Fibroblast of villous mesenchyme (primary cell): ENCODE measurements around the gene PDE6A. TPM values are rescaled to one million over a fixed set of nuclear protein-coding genes. Genes with fewer than 3 reads are reported as not detected.
"Not testable (repeated sequence)": the region's sequence is repeated elsewhere in the genome, so short reads cannot be mapped to it uniquely, and the experiment has no call there.

Experiments used
- DNase-seq: peaks from one replicate; pipeline ENCODE4 v3.0.0-alpha.2; 2010; ENCODE audit warnings: low read depth
- H3K4me3 ChIP-seq: 2 replicates; pipeline ENCODE4 v1.5.1; 2011; ENCODE audit warnings: low read depth, mild to moderate bottlenecking, low read length
- CTCF ChIP-seq: IDR thresholded peaks from 2 replicates; pipeline ENCODE4 v1.5.1; 2012; ENCODE audit warnings: low read depth, mild to moderate bottlenecking, low read length; ENCODE audit not compliant: insufficient read depth
- total RNA-seq: library from RNA; depleted of rRNA; stranded (reverse); fragments of >200 nt; gene quantifications from 2 replicates; pipeline ENCODE4 v1.2.3, GENCODE V29; 2012

Gene PDE6A
- total RNA-seq, 1 donor, result under 0.01 TPM

DNA sequence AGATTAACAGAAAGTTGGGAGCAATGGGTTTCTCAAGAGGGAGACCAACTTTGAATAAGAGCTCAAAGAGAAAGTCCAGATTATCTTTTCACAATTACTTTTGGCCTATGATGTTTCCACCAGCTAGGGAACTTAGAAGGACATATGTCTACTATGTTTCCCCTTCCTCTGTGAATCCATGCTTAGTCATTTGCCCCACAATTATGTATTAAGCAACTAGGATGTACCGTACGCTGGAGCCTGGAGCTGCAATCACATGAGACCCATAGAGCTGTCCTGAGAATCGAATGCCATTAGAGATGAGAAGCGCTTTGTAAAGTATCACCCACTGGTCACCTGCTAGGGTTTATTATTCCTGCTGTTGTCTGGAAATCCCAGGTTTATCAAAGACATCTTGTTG, 78.8 kb downstream of the PDE6A start:
- no peak for DNase-seq
- TF ChIP-seq CTCF, result no peak
- H3K4me3 ChIP-seq, result no peak overlapping the region

- no peak overlapping the region for H3K4me3 ChIP-seq
- DNase-seq, result no peak
- no peak for TF ChIP-seq CTCF
Observed at GRCh38 chr5:149863830-149864229, 80.8 kb downstream of the PDE6A start.

DNA sequence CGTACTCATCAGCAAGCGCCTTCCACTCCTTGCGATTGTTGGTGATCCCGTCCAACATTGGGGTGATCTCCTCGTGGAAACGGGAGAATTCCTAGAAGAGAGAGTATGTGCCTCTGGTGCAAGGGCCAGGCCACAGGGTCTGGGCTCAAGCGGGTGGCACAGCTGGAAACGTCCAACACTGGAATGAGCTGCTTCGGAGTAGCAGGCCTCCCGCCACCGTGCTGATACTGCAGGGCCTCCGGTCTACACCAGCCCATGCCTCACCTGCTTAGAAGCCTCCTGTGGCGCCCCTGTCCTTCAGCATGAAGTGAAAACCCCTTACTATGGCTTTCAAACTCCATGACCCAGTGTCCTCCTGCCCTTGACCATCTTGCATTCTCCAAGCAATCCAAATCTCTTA, 81.4 kb downstream of the PDE6A start:
- no peak for DNase-seq
- no peak for TF ChIP-seq CTCF
- no peak overlapping the region for H3K4me3 ChIP-seq

DNA sequence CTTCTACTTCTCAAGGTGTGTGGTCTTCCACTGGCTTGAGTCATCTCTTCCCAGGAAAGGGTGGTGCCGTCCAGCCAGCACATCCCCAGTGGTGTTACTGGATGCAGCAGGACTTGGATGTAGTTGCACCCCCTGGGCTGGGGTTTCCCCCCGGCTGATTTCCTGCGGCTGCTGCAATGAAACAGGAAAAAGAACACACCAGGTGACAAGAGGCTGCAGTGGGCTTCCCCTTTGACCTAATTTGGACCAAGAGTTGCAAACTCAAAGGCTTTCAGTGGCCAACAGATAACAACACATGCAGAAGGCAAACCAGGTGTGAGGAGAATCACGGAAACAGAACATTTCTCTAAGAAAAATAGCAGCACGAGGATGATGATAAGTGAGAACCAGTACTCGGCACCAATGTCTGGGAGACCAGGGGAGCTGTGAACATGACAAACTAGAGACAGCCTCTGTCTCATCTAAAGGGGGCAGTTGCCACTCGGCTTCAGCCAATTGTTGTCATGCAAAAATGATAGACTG, 83.7 kb downstream of the PDE6A start:
- H3K4me3 ChIP-seq, result no peak overlapping the region
- TF ChIP-seq CTCF, result no peak
- DNase-seq, result no peak

DNA sequence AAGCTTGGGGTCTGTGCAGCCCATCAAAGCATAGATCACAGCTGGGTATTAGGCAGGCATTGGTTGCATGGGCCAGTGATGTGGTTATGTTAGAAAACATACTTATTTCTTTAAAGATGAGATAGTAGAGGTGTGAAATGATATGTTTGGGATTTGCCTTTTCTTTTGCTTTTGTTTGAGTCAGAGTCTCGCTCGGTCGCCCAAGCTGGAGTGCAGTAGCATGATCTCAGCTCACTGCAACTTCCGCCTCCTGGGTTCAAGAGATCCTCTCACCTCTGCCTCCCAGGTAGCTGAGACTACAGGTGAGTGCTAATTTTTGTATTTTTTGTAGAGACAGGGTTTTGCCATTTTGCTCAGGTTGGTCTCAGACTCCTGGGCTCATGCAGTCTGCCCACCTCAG, 84.8 kb downstream of the PDE6A start:
- TF ChIP-seq CTCF, result no peak
- H3K4me3 ChIP-seq, result no peak overlapping the region
- no peak for DNase-seq

GRCh38 chr5:149858481-149858880, 86.1 kb downstream of the PDE6A start:
- not testable (repeated sequence) for H3K4me3 ChIP-seq, DNase-seq

DNA sequence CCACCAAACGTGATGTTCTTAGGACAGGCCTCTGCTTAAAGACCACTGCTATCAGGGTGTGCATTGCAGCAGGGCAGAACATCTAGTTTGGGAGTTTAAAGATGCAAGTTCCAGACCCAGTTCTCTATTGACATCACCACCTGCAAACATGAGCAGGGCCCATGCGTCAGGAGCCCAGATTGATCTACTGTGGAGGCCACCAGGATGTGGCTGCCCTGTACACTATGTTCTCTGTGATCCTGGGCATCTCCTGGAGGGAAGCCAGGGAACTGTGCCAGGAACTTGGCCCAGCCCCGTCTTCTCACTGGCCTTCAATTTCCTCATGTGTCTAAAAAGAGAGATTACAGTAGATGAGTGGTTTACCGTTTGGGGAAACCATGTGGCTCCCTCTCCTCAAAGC, 87.1 kb downstream of the PDE6A start:
- DNase-seq, result peak; percentile 67
- H3K4me3 ChIP-seq, result no peak overlapping the region
- no peak for TF ChIP-seq CTCF
